Spleen (tissue), 7 donors: ENCODE results near the gene GSDMA.

ENCODE experiments used
- POLR2A ChIP-seq, 3 donors: fragments of 450-650 bp; IDR thresholded peaks; one replicate each; pipeline ENCODE4 v1.5.1; 2017; ENCODE audit warnings: antibody characterized with exemption in 3 of 3, mild to moderate bottlenecking in 1 of 3
- TF ChIP-seq, protein P1 (sequence below), 11 experiments: fragments of 200-600 bp in 7 of 11; fragments of 450-650 bp in 4 of 11; sonication (generic) in 4 of 11; IDR thresholded peaks in 8 of 11; conservative IDR thresholded peaks in 3 of 11; 1 replicate in 7 of 11; 2 replicates in 4 of 11; pipeline versions ENCODE4 v1.4.0 to v1.8.0; 2016 to 2021; ENCODE audit warnings: antibody characterized with exemption in 11 of 11, inconsistent platforms in 4 of 11, mild to moderate bottlenecking in 1 of 11
- donor health status: DM: no; HTN: no; CAD: no; lungs with moderate emphysema.
- donor health status: DM: no; HTN: no; CAD: no.
- donor health status: DM: no; HTN: no; CAD: no.

DNA sequence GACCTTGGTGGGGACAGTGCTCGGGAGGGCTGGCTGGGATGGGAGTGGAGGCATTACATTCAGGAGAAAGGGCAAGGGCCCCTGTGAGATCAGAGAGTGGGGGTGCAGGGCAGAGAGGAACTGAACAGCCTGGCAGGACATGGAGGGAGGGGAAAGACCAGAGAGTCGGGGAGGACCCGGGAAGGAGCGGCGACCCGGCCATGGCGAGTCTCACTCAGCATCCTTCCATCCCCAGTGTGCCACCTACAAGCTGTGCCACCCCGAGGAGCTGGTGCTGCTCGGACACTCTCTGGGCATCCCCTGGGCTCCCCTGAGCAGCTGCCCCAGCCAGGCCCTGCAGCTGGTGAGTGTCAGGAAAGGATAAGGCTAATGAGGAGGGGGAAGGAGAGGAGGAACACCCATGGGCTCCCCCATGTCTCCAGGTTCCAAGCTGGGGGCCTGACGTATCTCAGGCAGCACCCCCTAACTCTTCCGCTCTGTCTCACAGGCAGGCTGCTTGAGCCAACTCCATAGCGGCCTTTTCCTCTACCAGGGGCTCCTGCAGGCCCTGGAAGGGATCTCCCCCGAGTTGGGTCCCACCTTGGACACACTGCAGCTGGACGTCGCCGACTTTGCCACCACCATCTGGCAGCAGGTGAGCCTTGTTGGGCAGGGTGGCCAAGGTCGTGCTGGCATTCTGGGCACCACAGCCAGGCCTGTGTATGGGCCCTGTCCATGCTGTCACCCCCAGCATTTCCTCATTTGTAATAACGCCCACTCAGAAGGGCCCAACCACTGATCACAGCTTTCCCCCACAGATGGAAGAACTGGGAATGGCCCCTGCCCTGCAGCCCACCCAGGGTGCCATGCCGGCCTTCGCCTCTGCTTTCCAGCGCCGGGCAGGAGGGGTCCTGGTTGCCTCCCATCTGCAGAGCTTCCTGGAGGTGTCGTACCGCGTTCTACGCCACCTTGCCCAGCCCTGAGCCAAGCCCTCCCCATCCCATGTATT is 53.5 kb downstream of the GSDMA start:
- TF ChIP-seq, protein P1, sequence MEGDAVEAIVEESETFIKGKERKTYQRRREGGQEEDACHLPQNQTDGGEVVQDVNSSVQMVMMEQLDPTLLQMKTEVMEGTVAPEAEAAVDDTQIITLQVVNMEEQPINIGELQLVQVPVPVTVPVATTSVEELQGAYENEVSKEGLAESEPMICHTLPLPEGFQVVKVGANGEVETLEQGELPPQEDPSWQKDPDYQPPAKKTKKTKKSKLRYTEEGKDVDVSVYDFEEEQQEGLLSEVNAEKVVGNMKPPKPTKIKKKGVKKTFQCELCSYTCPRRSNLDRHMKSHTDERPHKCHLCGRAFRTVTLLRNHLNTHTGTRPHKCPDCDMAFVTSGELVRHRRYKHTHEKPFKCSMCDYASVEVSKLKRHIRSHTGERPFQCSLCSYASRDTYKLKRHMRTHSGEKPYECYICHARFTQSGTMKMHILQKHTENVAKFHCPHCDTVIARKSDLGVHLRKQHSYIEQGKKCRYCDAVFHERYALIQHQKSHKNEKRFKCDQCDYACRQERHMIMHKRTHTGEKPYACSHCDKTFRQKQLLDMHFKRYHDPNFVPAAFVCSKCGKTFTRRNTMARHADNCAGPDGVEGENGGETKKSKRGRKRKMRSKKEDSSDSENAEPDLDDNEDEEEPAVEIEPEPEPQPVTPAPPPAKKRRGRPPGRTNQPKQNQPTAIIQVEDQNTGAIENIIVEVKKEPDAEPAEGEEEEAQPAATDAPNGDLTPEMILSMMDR (IDR thresholded peaks at IDR 0.05 in 8 of 11, conservative IDR thresholded peaks at IDR 0.05 in 3 of 11) = no peak
- no peak for TF ChIP-seq POLR2A (IDR thresholded peaks at IDR 0.05)
